Measurements from ENCODE around the gene TYK2.

DNA sequence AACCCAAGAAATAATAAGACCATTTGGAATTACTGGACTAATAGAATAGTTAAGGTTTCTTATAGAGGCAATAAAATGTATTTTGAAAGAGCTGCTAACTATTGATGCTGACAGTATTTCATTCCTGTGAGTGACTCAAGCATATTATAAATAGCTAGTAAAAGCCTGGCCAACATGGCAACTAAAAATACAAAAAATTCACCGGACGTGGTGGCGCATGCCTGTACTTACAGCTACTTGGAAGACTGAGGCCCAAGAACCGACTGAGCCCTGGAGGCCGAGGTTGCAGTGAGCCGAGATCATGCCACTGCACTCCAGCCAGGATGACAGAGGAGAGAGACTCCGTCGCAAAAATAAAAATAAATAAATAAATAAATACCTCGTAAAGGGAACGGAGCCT lies 35.6 kb downstream of the TYK2 start:
- TF ChIP-seq, protein P1, sequence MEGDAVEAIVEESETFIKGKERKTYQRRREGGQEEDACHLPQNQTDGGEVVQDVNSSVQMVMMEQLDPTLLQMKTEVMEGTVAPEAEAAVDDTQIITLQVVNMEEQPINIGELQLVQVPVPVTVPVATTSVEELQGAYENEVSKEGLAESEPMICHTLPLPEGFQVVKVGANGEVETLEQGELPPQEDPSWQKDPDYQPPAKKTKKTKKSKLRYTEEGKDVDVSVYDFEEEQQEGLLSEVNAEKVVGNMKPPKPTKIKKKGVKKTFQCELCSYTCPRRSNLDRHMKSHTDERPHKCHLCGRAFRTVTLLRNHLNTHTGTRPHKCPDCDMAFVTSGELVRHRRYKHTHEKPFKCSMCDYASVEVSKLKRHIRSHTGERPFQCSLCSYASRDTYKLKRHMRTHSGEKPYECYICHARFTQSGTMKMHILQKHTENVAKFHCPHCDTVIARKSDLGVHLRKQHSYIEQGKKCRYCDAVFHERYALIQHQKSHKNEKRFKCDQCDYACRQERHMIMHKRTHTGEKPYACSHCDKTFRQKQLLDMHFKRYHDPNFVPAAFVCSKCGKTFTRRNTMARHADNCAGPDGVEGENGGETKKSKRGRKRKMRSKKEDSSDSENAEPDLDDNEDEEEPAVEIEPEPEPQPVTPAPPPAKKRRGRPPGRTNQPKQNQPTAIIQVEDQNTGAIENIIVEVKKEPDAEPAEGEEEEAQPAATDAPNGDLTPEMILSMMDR (IDR thresholded peaks at IDR 0.05), result no peak
- no peak for TF ChIP-seq POLR2A (IDR thresholded peaks at IDR 0.05)
